ENCODE measurements around the gene MRPL23.

DNA sequence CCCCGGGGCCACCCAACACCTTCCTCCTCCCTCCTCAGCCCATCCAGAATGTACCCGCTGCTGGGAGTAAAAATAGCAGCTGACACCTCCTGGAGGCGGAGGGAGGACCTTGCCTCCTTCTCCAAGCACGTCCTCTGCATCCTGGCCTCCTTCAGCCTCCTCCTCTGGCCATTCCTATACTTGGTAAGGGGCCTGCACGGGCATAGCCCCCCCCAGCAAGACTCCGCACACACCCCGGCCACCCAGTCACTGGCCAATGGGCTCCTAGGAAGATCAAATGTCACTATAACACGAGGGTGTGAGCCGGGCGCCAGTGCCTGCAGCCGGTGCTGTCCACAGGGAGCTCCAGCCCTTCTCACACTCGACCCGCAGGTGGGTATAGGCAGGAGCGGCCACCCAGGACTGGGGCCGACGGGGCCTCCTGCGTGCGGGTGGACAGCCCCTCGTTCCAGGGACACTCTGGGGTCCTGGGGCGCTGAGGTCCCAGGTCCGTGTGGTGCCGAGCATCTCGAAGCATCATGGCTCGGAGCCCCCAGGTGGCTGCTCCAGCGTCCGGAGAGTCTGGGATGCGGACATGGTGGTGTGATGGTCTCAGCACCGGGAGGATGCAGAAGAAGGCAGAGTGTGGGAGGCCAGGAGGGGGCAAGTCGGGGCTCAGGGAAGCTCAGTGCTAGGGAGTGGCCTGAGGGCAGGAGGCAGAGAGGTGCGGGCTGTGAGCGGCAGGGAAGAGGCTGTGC, 27.6 kb upstream of the MRPL23 start, which contains the start of gene TNNT3:
- TF ChIP-seq MTA3 (CRISPR knock-in tag; IDR thresholded peaks at IDR 0.05) = no peak
- TF ChIP-seq, protein P1, sequence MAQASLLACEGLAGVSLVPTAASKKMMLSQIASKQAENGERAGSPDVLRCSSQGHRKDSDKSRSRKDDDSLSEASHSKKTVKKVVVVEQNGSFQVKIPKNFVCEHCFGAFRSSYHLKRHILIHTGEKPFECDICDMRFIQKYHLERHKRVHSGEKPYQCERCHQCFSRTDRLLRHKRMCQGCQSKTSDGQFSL (CRISPR knock-in tag; IDR thresholded peaks at IDR 0.05) = no peak
- no peak for TF ChIP-seq RELA (CRISPR knock-in tag; IDR thresholded peaks at IDR 0.05)
- TF ChIP-seq POLR2A (IDR thresholded peaks at IDR 0.05; ENCODE audit: insufficient read depth in 1 of 2, low read depth in 2 of 2, low read length in 2 of 2) = no peak
- no peak for TF ChIP-seq NFIC (IDR thresholded peaks at IDR 0.05; ENCODE audit: low read length)
- TF ChIP-seq ZZZ3 (CRISPR knock-in tag; IDR thresholded peaks at IDR 0.05; ENCODE audit: borderline replicate concordance) = no peak
- TF ChIP-seq U2AF1 (optimal IDR thresholded peaks at IDR 0.05; ENCODE audit: low read depth, low read length) = no peak
- TF ChIP-seq, protein P2, sequence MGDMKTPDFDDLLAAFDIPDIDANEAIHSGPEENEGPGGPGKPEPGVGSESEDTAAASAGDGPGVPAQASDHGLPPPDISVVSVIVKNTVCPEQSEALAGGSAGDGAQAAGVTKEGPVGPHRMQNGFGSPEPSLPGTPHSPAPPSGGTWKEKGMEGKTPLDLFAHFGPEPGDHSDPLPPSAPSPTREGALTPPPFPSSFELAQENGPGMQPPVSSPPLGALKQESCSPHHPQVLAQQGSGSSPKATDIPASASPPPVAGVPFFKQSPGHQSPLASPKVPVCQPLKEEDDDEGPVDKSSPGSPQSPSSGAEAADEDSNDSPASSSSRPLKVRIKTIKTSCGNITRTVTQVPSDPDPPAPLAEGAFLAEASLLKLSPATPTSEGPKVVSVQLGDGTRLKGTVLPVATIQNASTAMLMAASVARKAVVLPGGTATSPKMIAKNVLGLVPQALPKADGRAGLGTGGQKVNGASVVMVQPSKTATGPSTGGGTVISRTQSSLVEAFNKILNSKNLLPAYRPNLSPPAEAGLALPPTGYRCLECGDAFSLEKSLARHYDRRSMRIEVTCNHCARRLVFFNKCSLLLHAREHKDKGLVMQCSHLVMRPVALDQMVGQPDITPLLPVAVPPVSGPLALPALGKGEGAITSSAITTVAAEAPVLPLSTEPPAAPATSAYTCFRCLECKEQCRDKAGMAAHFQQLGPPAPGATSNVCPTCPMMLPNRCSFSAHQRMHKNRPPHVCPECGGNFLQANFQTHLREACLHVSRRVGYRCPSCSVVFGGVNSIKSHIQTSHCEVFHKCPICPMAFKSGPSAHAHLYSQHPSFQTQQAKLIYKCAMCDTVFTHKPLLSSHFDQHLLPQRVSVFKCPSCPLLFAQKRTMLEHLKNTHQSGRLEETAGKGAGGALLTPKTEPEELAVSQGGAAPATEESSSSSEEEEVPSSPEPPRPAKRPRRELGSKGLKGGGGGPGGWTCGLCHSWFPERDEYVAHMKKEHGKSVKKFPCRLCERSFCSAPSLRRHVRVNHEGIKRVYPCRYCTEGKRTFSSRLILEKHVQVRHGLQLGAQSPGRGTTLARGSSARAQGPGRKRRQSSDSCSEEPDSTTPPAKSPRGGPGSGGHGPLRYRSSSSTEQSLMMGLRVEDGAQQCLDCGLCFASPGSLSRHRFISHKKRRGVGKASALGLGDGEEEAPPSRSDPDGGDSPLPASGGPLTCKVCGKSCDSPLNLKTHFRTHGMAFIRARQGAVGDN (CRISPR knock-in tag; IDR thresholded peaks at IDR 0.05) = no peak
- TF ChIP-seq, protein P3, sequence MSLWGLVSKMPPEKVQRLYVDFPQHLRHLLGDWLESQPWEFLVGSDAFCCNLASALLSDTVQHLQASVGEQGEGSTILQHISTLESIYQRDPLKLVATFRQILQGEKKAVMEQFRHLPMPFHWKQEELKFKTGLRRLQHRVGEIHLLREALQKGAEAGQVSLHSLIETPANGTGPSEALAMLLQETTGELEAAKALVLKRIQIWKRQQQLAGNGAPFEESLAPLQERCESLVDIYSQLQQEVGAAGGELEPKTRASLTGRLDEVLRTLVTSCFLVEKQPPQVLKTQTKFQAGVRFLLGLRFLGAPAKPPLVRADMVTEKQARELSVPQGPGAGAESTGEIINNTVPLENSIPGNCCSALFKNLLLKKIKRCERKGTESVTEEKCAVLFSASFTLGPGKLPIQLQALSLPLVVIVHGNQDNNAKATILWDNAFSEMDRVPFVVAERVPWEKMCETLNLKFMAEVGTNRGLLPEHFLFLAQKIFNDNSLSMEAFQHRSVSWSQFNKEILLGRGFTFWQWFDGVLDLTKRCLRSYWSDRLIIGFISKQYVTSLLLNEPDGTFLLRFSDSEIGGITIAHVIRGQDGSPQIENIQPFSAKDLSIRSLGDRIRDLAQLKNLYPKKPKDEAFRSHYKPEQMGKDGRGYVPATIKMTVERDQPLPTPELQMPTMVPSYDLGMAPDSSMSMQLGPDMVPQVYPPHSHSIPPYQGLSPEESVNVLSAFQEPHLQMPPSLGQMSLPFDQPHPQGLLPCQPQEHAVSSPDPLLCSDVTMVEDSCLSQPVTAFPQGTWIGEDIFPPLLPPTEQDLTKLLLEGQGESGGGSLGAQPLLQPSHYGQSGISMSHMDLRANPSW (CRISPR knock-in tag; IDR thresholded peaks at IDR 0.05; ENCODE audit: borderline replicate concordance) = no peak
- no peak for TF ChIP-seq PAX8 (CRISPR knock-in tag; IDR thresholded peaks at IDR 0.05; ENCODE audit: borderline replicate concordance)
- no peak for TF ChIP-seq MAZ (IDR thresholded peaks at IDR 0.05; ENCODE audit: borderline replicate concordance, low read depth, low read length)
- TF ChIP-seq MAZ (CRISPR knock-in tag; IDR thresholded peaks at IDR 0.05; ENCODE audit: low read depth) = no peak

Measured in HepG2 (cell line).